Activated CD4-positive, alpha-beta T cell treated with anti-CD3 and anti-CD28 coated beads for 1 hour (primary cell): ENCODE measurements around the gene PPP1R37.
A peak's percentile ranks its signal among the peaks of the same experiment; 100 is the strongest.

Experiments used
- DNase-seq: peaks from one replicate; pipeline ENCODE4 v3.0.0-alpha.2; 2020

The PPP1R37 gene

GRCh38 chr19:45071969-45072790 lies 20.8 kb upstream of the PPP1R37 start:
- DNase-seq: no peak

- DNase-seq: no peak
Measured at GRCh38 chr19:45074744-45075300, 18.2 kb upstream of the PPP1R37 start.

- no peak for DNase-seq
Measured at GRCh38 chr19:45075301-45076028, 17.5 kb upstream of the PPP1R37 start.

GRCh38 chr19:45076029-45076850 lies 16.7 kb upstream of the PPP1R37 start, which contains the start of gene ZNF296:
ZNF296 (minus strand) TSS chr19:45076478; CDS start chr19:45076373, 105 bp downstream.
- peak; percentile 60 for DNase-seq

- DNase-seq: no peak
Measured at GRCh38 chr19:45076851-45077730, 15.9 kb upstream of the PPP1R37 start.

GRCh38 chr19:45078390-45079062 lies 14.5 kb upstream of the PPP1R37 start:
- DNase-seq: no peak

GRCh38 chr19:45079063-45079910 lies 13.7 kb upstream of the PPP1R37 start, which contains the start of gene GEMIN7:
GEMIN7 (plus strand) TSS chr19:45079260; CDS start chr19:45090115, 10,855 bp downstream.
- peak; percentile 71 for DNase-seq

GRCh38 chr19:45079911-45080370 lies 13.0 kb upstream of the PPP1R37 start:
- no peak for DNase-seq

GRCh38 chr19:45082170-45082569 lies 10.8 kb upstream of the PPP1R37 start:
- DNase-seq: no peak

- DNase-seq: no peak
Measured at GRCh38 chr19:45086480-45086879, 6.5 kb upstream of the PPP1R37 start.

GRCh38 chr19:45087531-45087930 lies 5.4 kb upstream of the PPP1R37 start:
- no peak for DNase-seq

GRCh38 chr19:45090034-45090433 lies 2.9 kb upstream of the PPP1R37 start:
- DNase-seq: no peak

GRCh38 chr19:45090606-45091005 lies 2.4 kb upstream of the PPP1R37 start:
- no peak for DNase-seq

- peak; percentile 94 for DNase-seq
Measured at GRCh38 chr19:45091031-45091923, 1.7 kb upstream of the PPP1R37 start.

- DNase-seq: no peak
Measured at GRCh38 chr19:45094137-45094536, 1.2 kb downstream of the PPP1R37 start.

GRCh38 chr19:45094707-45095106 lies 1.7 kb downstream of the PPP1R37 start:
- DNase-seq: no peak

GRCh38 chr19:45095496-45096413 lies 2.8 kb downstream of the PPP1R37 start:
- no peak for DNase-seq

- DNase-seq: no peak
Measured at GRCh38 chr19:45096700-45097099, 3.7 kb downstream of the PPP1R37 start.
